Liver (tissue), 3 donors: Measurements from ENCODE around the gene ZNF566.

Experiments used
- ATF3 ChIP-seq: IDR thresholded peaks from 2 replicates; pipeline ENCODE4 v1.6.1; 2016; ENCODE audit warnings: antibody characterized with exemption
- CTCF ChIP-seq: fragments of 150-350 bp; IDR thresholded peaks from 2 replicates; pipeline ENCODE4 v1.5.1; 2017; ENCODE audit warnings: improper control_type of control experiment, low read depth, low read length; ENCODE audit not compliant: missing input control
- EGR1 ChIP-seq, 2 donors: IDR thresholded peaks; 2 replicates each; pipeline ENCODE4 v1.6.1; 2016 to 2018; ENCODE audit warnings: antibody characterized with exemption in 2 of 2, low read depth in 2 of 2
- MAX ChIP-seq: IDR thresholded peaks from 2 replicates; pipeline ENCODE4 v1.6.1; 2016; ENCODE audit warnings: antibody characterized with exemption
- RAD21 ChIP-seq, 2 donors: IDR thresholded peaks; 2 replicates each; pipeline ENCODE4 v1.6.1; 2016; ENCODE audit warnings: antibody characterized with exemption in 2 of 2, mild to moderate bottlenecking in 2 of 2
- REST ChIP-seq: IDR thresholded peaks from 2 replicates; pipeline ENCODE4 v1.6.1; 2016; ENCODE audit warnings: antibody characterized with exemption, mild to moderate bottlenecking
- RXRA ChIP-seq, 2 donors: IDR thresholded peaks; 2 replicates each; pipeline ENCODE4 v1.6.1; 2017 to 2018; ENCODE audit warnings: antibody characterized with exemption in 2 of 2, mild to moderate bottlenecking in 1 of 2
- TAF1 ChIP-seq: conservative IDR thresholded peaks from 2 replicates; pipeline ENCODE4 v1.6.1; 2016; ENCODE audit warnings: antibody characterized with exemption, mild to moderate bottlenecking
- YY1 ChIP-seq: IDR thresholded peaks from 2 replicates; pipeline ENCODE4 v1.6.1; 2016; ENCODE audit warnings: antibody characterized with exemption, mild to moderate bottlenecking
- ZBTB33 ChIP-seq: IDR thresholded peaks from 2 replicates; pipeline ENCODE4 v1.6.1; 2016; ENCODE audit warnings: antibody characterized with exemption
- donor health status: healthy.
- donor health status: healthy.

- TF ChIP-seq RAD21 (IDR thresholded peaks at IDR 0.05) = no peak
- TF ChIP-seq CTCF = no peak
- TF ChIP-seq YY1 = no peak
- no peak for TF ChIP-seq MAX
- no peak for TF ChIP-seq EGR1 (IDR thresholded peaks at IDR 0.05; ENCODE audit: low read depth in 2 of 2)
- no peak for TF ChIP-seq TAF1
- no peak for TF ChIP-seq ZBTB33
- TF ChIP-seq ATF3 = no peak
- no peak for TF ChIP-seq REST
- no peak for TF ChIP-seq RXRA (IDR thresholded peaks at IDR 0.05)
These were observed 71.5 kb downstream of the ZNF566 start for GRCh38 chr19:36417752-36418286.
